Loucy (cell line): ENCODE results near the gene VSIG10.

Experiments used
- H2AFZ ChIP-seq: fragments of 200-600 bp; sonication (generic); 2 replicates; pipeline ENCODE4 v1.6.0; 2016; ENCODE audit warnings: antibody characterized with exemption, mild to moderate bottlenecking, low read length, moderate library complexity
- H3F3A ChIP-seq: fragments of 200-600 bp; 2 replicates; pipeline ENCODE4 v1.6.0; 2016; ENCODE audit warnings: antibody characterized with exemption, low read depth, mild to moderate bottlenecking
- H3K27me3 ChIP-seq: fragments of 200-600 bp; sonication (generic); 2 replicates; pipeline ENCODE4 v1.6.1; 2014; ENCODE audit warnings: low read length, mild to moderate bottlenecking; ENCODE audit not compliant: insufficient read depth, poor library complexity, severe bottlenecking
- H3K36me3 ChIP-seq: fragments of 200-600 bp; sonication (generic); 2 replicates; pipeline ENCODE4 v1.6.1; 2016; ENCODE audit warnings: low read length; ENCODE audit not compliant: insufficient read depth
- H3K4me1 ChIP-seq: fragments of 200-600 bp; sonication (generic); 2 replicates; pipeline ENCODE4 v1.5.1; 2014; ENCODE audit warnings: low read length, mild to moderate bottlenecking; ENCODE audit not compliant: insufficient read depth, poor library complexity, severe bottlenecking
- H3K4me2 ChIP-seq: fragments of 200-600 bp; sonication (generic); 2 replicates; pipeline ENCODE4 v1.6.0; 2014; ENCODE audit warnings: antibody characterized with exemption, low read length, low read depth, mild to moderate bottlenecking; ENCODE audit not compliant: poor library complexity, severe bottlenecking
- H3K4me3 ChIP-seq: fragments of 200-600 bp; sonication (generic); 2 replicates; pipeline ENCODE4 v1.5.1; 2014; ENCODE audit warnings: low read length, mild to moderate bottlenecking, mixed read lengths; ENCODE audit not compliant: poor library complexity, severe bottlenecking
- H3K79me2 ChIP-seq: fragments of 200-600 bp; sonication (generic); 2 replicates; pipeline ENCODE4 v1.6.1; 2014; ENCODE audit warnings: low read length; ENCODE audit not compliant: insufficient read depth
- H3K9ac ChIP-seq: fragments of 200-600 bp; sonication (generic); 2 replicates; pipeline ENCODE4 v1.6.0; 2014; ENCODE audit warnings: mild to moderate bottlenecking, low read depth, low read length, moderate library complexity; ENCODE audit not compliant: poor library complexity, severe bottlenecking
- H3K9me2 ChIP-seq: fragments of 200-600 bp; sonication (generic); replicated peaks from 2 replicates; pipeline ENCODE4 v1.6.1; 2016; ENCODE audit warnings: low read depth, low read length, mixed read lengths
- H3K9me3 ChIP-seq: fragments of 200-600 bp; sonication (generic); 2 replicates; pipeline ENCODE4 v1.6.1; 2014; ENCODE audit warnings: mild to moderate bottlenecking, antibody characterized with exemption, low read length, low read depth; ENCODE audit not compliant: insufficient read depth
- H4K20me1 ChIP-seq: fragments of 200-600 bp; sonication (generic); 2 replicates; pipeline ENCODE4 v1.6.0; 2014; ENCODE audit warnings: antibody characterized with exemption, low read length, mild to moderate bottlenecking; ENCODE audit not compliant: insufficient read depth, poor library complexity, severe bottlenecking
- CTCF ChIP-seq: fragments of 200-600 bp; sonication (generic); conservative IDR thresholded peaks from 2 replicates; pipeline ENCODE4 v1.5.1; 2014; ENCODE audit warnings: mild to moderate bottlenecking, antibody characterized with exemption, low read length
- EZH2phosphoT487 ChIP-seq: fragments of 200-600 bp; IDR thresholded peaks from 2 replicates; pipeline ENCODE4 v1.6.1; 2018; ENCODE audit warnings: antibody characterized with exemption, mild to moderate bottlenecking, moderate library complexity, borderline replicate concordance

Gene VSIG10

DNA sequence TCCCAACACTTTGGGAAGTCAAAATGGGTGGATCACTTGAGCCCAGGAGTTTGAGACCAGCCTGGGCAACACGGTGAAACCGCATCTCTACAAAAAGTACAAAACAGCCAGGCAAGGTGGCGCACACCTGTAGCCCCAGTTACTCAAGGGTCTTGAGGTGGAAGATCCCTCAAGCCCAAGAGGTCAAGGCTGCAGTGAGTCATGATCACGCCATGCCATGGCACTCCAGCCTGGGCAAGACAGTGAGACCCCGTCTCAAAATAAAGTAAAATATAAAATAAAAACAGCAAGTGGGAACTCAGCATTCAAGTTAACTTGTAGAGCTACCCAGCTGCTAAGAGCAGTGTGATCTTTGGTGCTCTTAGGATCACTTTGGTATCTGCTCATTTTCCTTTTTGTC, 74.6 kb downstream of the VSIG10 start:
- no peaks in the 10 kb centered on the region for H3K79me2 ChIP-seq
- no peak overlapping the region for H3K4me3 ChIP-seq
- H4K20me1 ChIP-seq, result no peaks in the 10 kb centered on the region
- no peaks in the 10 kb centered on the region for H3K9me3 ChIP-seq
- no peaks in the 10 kb centered on the region for H3K9me2 ChIP-seq
- H3F3A ChIP-seq, result no peaks in the 10 kb centered on the region
- H2AFZ ChIP-seq, result no peak overlapping the region
- H3K4me2 ChIP-seq, result no peak overlapping the region
- H3K27me3 ChIP-seq, result no peaks in the 10 kb centered on the region
- H3K9ac ChIP-seq, result no peak overlapping the region
- no peak for TF ChIP-seq CTCF
- TF ChIP-seq EZH2phosphoT487, result no peak
- H3K4me1 ChIP-seq, result no peaks in the 10 kb centered on the region
- H3K36me3 ChIP-seq, result peaks cover 83% of the 10 kb centered on the region

GRCh38 chr12:118025168-118025567, 78.6 kb downstream of the VSIG10 start:
- H3K36me3 ChIP-seq, result peaks cover 76% of the 10 kb centered on the region
- no peaks in the 10 kb centered on the region for H4K20me1 ChIP-seq
- no peak overlapping the region for H3K9ac ChIP-seq
- no peaks in the 10 kb centered on the region for H3F3A ChIP-seq
- H3K79me2 ChIP-seq, result peaks cover 12% of the 10 kb centered on the region; the same call in 1 of the 2 replicates
- TF ChIP-seq CTCF, result no peak
- TF ChIP-seq EZH2phosphoT487, result no peak
- H2AFZ ChIP-seq, result no peak overlapping the region
- peaks cover 5% of the 10 kb centered on the region for H3K4me1 ChIP-seq
- no peaks in the 10 kb centered on the region for H3K9me2 ChIP-seq
- H3K9me3 ChIP-seq, result no peaks in the 10 kb centered on the region
- H3K4me2 ChIP-seq, result no peak overlapping the region
- no peak overlapping the region for H3K4me3 ChIP-seq
- no peaks in the 10 kb centered on the region for H3K27me3 ChIP-seq

GRCh38 chr12:118023301-118023860, 80.4 kb downstream of the VSIG10 start:
- H3K36me3 ChIP-seq, result peaks cover 73% of the 10 kb centered on the region
- H3K9ac ChIP-seq, result no peak overlapping the region
- H2AFZ ChIP-seq, result no peak overlapping the region
- TF ChIP-seq EZH2phosphoT487 (no peak), CTCF (no peak)
- no peak overlapping the region for H3K4me2 ChIP-seq
- no peaks in the 10 kb centered on the region for H3K9me2 ChIP-seq
- peaks cover 19% of the 10 kb centered on the region for H3K4me1 ChIP-seq
- no peaks in the 10 kb centered on the region for H3F3A ChIP-seq
- no peaks in the 10 kb centered on the region for H4K20me1 ChIP-seq
- no peaks in the 10 kb centered on the region for H3K9me3 ChIP-seq
- H3K4me3 ChIP-seq, result no peak overlapping the region
- peaks cover 30% of the 10 kb centered on the region for H3K79me2 ChIP-seq
- H3K27me3 ChIP-seq, result no peaks in the 10 kb centered on the region
